Ishikawa (cell line): ENCODE results near the gene MN1.

Experiments used
- CEBPB ChIP-seq: IDR thresholded peaks from 2 replicates; pipeline ENCODE4 v1.6.1; 2012
- CREB1 ChIP-seq: IDR thresholded peaks from 2 replicates; pipeline ENCODE4 v1.6.1; 2012; ENCODE audit warnings: low read depth
- EGR1 ChIP-seq: IDR thresholded peaks from 2 replicates; pipeline ENCODE4 v1.6.1; 2012
- EP300 ChIP-seq: IDR thresholded peaks from 2 replicates; pipeline ENCODE4 v1.6.1; 2012; ENCODE audit warnings: borderline replicate concordance
- FOXM1 ChIP-seq: IDR thresholded peaks from 2 replicates; pipeline ENCODE4 v1.6.1; 2012; ENCODE audit warnings: low read depth, borderline replicate concordance
- NFIC ChIP-seq: IDR thresholded peaks from 2 replicates; pipeline ENCODE4 v1.6.1; 2012
- RAD21 ChIP-seq: IDR thresholded peaks from 2 replicates; pipeline ENCODE4 v1.6.1; 2012; ENCODE audit warnings: low read depth
- TAF1 ChIP-seq: IDR thresholded peaks from 2 replicates; pipeline ENCODE4 v1.6.1; 2012; ENCODE audit warnings: low read depth, mild to moderate bottlenecking
- TCF12 ChIP-seq: IDR thresholded peaks from 2 replicates; pipeline ENCODE4 v1.6.1; 2012; ENCODE audit warnings: low read depth
- TEAD4 ChIP-seq: IDR thresholded peaks from 2 replicates; pipeline ENCODE4 v1.6.1; 2012
- YY1 ChIP-seq: IDR thresholded peaks from 2 replicates; pipeline ENCODE4 v1.6.1; 2012; ENCODE audit warnings: low read depth
- ZBTB7A ChIP-seq: IDR thresholded peaks from 2 replicates; pipeline ENCODE4 v1.6.1; 2012; ENCODE audit warnings: low read depth
- TF ChIP-seq, protein P1 (sequence below): IDR thresholded peaks from 2 replicates; pipeline ENCODE4 v1.6.1; 2012
- TF ChIP-seq, protein P2 (sequence below): IDR thresholded peaks from 2 replicates; pipeline ENCODE4 v1.6.1; 2012; ENCODE audit warnings: low read depth, mild to moderate bottlenecking
- TF ChIP-seq, protein P3 (sequence below): IDR thresholded peaks from 2 replicates; pipeline ENCODE4 v1.6.1; 2012

MN1 gene

DNA sequence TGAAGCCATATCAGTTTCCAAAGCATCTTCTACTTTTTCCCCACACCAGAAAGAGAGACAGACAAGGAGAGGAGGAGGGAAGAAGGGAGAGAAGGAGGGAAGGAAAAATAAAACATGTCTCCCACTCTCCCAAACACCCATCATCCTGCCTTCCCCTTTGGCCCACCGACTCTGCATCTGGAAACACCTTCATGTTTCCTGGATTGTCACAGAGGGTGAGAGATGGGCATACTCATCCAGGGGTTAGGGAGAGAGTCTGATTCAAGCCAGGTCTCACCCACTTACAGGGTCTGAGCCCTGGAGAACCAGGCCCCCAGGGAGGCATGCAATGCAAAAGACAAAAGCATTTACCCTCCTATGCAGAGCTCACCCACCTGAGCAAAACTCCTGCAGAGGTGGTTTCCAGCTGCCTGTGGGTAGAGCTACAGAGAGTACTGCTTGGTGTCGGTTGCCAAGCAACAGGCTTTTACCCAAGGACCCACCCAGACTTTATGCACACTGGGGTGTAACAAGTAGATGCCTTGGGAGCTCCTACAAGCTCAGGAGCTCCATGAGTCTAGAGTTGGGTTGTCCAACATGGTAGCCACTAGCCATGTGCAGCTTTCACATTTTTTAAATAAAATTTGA, 33.4 kb downstream of the MN1 start:
- TF ChIP-seq EP300 (no peak), FOXM1 (no peak), CEBPB (no peak), RAD21 (no peak), EGR1 (no peak), CREB1 (no peak), TEAD4 (no peak), TCF12 (no peak)
- TF ChIP-seq, protein P1, sequence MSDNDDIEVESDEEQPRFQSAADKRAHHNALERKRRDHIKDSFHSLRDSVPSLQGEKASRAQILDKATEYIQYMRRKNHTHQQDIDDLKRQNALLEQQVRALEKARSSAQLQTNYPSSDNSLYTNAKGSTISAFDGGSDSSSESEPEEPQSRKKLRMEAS: no peak
- TF ChIP-seq, protein P2, sequence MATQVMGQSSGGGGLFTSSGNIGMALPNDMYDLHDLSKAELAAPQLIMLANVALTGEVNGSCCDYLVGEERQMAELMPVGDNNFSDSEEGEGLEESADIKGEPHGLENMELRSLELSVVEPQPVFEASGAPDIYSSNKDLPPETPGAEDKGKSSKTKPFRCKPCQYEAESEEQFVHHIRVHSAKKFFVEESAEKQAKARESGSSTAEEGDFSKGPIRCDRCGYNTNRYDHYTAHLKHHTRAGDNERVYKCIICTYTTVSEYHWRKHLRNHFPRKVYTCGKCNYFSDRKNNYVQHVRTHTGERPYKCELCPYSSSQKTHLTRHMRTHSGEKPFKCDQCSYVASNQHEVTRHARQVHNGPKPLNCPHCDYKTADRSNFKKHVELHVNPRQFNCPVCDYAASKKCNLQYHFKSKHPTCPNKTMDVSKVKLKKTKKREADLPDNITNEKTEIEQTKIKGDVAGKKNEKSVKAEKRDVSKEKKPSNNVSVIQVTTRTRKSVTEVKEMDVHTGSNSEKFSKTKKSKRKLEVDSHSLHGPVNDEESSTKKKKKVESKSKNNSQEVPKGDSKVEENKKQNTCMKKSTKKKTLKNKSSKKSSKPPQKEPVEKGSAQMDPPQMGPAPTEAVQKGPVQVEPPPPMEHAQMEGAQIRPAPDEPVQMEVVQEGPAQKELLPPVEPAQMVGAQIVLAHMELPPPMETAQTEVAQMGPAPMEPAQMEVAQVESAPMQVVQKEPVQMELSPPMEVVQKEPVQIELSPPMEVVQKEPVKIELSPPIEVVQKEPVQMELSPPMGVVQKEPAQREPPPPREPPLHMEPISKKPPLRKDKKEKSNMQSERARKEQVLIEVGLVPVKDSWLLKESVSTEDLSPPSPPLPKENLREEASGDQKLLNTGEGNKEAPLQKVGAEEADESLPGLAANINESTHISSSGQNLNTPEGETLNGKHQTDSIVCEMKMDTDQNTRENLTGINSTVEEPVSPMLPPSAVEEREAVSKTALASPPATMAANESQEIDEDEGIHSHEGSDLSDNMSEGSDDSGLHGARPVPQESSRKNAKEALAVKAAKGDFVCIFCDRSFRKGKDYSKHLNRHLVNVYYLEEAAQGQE: no peak

DNA sequence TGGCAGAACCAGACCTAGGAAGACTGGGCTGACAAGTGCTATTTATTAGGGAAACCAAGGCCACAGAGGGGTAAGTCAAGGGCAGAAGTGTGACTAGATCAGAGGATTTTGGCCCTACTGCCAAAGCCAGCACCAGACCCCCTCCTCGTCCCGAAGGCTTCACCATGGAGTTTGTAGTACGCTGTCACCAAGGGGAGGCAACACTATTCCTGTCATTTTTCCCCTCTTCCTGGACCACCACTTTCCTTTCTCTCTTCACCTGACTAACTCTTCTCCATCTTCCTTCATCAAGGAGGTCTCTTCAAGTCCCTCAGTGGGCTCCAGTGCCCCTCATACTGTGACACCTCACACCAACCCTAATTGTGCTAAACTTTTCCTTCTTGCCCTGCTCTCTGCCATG, 34.9 kb downstream of the MN1 start:
- TF ChIP-seq ZBTB7A: no peak
- TF ChIP-seq, protein P2: no peak
- TF ChIP-seq YY1: no peak
- TF ChIP-seq, protein P1: no peak

DNA sequence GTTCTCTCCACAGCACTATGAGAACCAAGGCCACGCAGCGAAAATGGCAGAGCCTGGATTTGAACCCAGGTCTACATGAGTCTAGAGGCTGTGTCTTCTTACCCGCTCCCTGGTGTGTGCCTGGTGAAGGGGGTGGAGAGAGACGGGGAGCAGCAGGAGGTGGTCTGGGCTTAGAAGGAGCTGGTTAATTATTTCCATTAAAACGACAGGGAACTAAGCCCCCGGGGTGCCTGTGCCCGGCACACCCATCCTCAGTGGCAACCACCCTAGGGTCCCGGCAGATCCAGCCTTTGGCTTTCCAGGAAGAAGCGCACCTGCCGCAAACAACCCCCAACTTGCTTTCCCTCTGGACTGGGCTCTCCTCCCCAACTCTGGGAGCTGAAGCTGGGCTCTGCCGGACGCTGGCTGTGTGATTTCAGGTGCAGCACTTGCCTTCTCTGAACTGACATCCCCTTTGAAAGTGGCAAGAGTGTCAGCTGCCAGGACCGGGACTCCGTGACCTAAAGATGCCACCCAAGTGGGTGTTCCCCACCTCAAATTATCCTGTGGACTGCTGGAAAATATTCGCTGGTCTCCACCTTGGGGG, 35.8 kb downstream of the MN1 start:
- TF ChIP-seq TAF1 (no peak), FOXM1 (no peak), CREB1 (no peak), NFIC (no peak), TEAD4 (no peak), CEBPB (no peak)
- TF ChIP-seq, protein P2: no peak
- TF ChIP-seq, protein P3, sequence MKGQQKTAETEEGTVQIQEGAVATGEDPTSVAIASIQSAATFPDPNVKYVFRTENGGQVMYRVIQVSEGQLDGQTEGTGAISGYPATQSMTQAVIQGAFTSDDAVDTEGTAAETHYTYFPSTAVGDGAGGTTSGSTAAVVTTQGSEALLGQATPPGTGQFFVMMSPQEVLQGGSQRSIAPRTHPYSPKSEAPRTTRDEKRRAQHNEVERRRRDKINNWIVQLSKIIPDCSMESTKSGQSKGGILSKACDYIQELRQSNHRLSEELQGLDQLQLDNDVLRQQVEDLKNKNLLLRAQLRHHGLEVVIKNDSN: no peak

DNA sequence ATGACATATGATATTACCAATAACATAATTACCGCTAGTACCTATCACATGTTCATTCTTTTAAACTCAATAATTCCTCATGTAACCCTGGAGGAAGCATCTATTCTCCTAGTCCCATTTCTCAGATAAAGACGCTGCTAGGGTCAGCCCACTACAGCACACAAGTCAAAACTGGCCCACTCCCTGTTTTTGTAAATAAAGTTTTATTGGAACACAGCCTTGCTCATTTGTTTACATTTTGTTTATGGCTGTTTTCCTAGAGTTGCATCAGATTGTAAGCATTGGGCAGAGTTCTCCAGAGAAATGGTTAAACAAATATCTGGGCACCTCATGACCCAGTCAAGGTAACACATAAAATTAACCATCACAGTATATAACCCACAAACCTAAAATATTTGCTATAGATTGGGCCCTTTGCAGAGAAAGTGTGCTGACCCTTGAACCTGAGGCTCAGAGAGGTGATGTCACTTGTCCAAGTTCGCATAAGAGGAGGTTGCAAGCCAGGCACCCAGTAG, 36.8 kb downstream of the MN1 start:
- TF ChIP-seq TAF1: no peak

DNA sequence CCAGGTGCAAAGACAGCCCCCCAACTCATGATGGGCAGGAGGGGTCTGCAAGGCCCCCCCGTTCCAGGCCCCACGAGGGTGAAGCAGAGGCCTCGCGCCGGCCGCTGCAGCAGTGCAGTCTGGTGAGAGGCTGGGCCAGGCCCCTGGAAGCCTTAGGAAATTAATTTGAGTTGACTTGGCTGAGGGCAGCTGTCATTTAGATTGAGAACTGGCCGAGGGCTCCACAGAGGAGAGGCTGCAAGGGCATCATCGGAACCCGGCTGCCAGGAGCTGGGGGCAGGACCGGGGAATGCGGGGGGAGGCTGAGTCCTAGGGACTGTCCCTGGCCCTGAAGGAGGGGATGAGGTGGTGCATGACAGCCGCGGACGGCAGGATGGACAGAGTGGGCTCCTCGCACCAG, 39.9 kb downstream of the MN1 start:
- TF ChIP-seq, protein P3: no peak
- TF ChIP-seq NFIC (no peak), EP300 (no peak), TEAD4 (no peak), EGR1 (no peak), TCF12 (no peak), FOXM1 (no peak), YY1 (no peak), RAD21 (no peak), CEBPB (no peak), CREB1 (no peak), ZBTB7A (no peak), TAF1 (no peak)
- TF ChIP-seq, protein P1: no peak
- TF ChIP-seq, protein P2: no peak
